MM.1S (cell line): Measurements from ENCODE around the gene MAGI2.

Experiments
- DNase-seq: peaks from one replicate; pipeline ENCODE4 v3.0.0-alpha.2; 2015
- H2AFZ ChIP-seq: fragments of 300-600 bp; sonication (generic); 2 replicates; pipeline ENCODE4 v1.6.0; 2016; ENCODE audit warnings: antibody characterized with exemption, low read length
- H3F3A ChIP-seq: fragments of 300-600 bp; sonication (generic); 2 replicates; pipeline ENCODE4 v1.6.1; 2016; ENCODE audit warnings: mild to moderate bottlenecking, antibody characterized with exemption, low read length, moderate library complexity, mixed read lengths; ENCODE audit not compliant: insufficient read depth
- H3K27ac ChIP-seq: fragments of 300-600 bp; sonication (generic); 2 replicates; pipeline ENCODE4 v1.5.1; 2016; ENCODE audit warnings: mild to moderate bottlenecking, low read length
- H3K27me3 ChIP-seq: fragments of 300-600 bp; sonication (generic); replicated peaks from 2 replicates; pipeline ENCODE4 v1.6.0; 2016; ENCODE audit warnings: low read length; ENCODE audit not compliant: insufficient read depth
- H3K36me3 ChIP-seq: fragments of 300-600 bp; sonication (generic); replicated peaks from 2 replicates; pipeline ENCODE4 v1.6.1; 2016; ENCODE audit warnings: mild to moderate bottlenecking, low read length, mixed read lengths; ENCODE audit not compliant: insufficient read depth
- H3K4me1 ChIP-seq: fragments of 300-600 bp; sonication (generic); 2 replicates; pipeline ENCODE4 v1.6.1; 2016; ENCODE audit warnings: low read length, mixed read lengths
- H3K4me2 ChIP-seq: fragments of 300-600 bp; sonication (generic); 2 replicates; pipeline ENCODE4 v1.6.0; 2016; ENCODE audit warnings: low read depth, low read length
- H3K4me3 ChIP-seq: fragments of 300-600 bp; sonication (generic); 2 replicates; pipeline ENCODE4 v1.5.1; 2016; ENCODE audit warnings: low read length, mixed read lengths
- H3K79me2 ChIP-seq: fragments of 300-600 bp; sonication (generic); 2 replicates; pipeline ENCODE4 v1.6.1; 2016; ENCODE audit warnings: mixed run types, low read length, mixed read lengths
- H3K9ac ChIP-seq: fragments of 300-600 bp; sonication (generic); 2 replicates; pipeline ENCODE4 v1.6.1; 2016; ENCODE audit warnings: low read length, mixed read lengths
- H3K9me2 ChIP-seq: fragments of 300-600 bp; sonication (generic); replicated peaks from 2 replicates; pipeline ENCODE4 v1.6.1; 2016; ENCODE audit warnings: mild to moderate bottlenecking, low read length, mixed read lengths; ENCODE audit not compliant: insufficient read depth
- H3K9me3 ChIP-seq: fragments of 300-600 bp; sonication (generic); replicated peaks from 2 replicates; pipeline ENCODE4 v1.6.1; 2016; ENCODE audit warnings: mild to moderate bottlenecking, low read length, mixed read lengths; ENCODE audit not compliant: insufficient read depth
- H4K20me1 ChIP-seq: fragments of 300-600 bp; sonication (generic); 2 replicates; pipeline ENCODE4 v1.6.1; 2016; ENCODE audit warnings: mild to moderate bottlenecking, low read length, moderate library complexity, mixed read lengths; ENCODE audit not compliant: insufficient read depth
- EZH2 ChIP-seq: fragments of 300-600 bp; sonication (generic); optimal IDR thresholded peaks from 2 replicates; pipeline ENCODE3; 2017; ENCODE audit warnings: low read depth, mild to moderate bottlenecking, antibody characterized with exemption, low read length, mixed read lengths
- EZH2phosphoT487 ChIP-seq: fragments of 300-600 bp; sonication (generic); IDR thresholded peaks from 2 replicates; pipeline ENCODE4 v1.6.1; 2018; ENCODE audit warnings: antibody characterized with exemption, low read length
- TF ChIP-seq, protein P1 (sequence below): fragments of 300-600 bp; sonication (generic); IDR thresholded peaks from 2 replicates; pipeline ENCODE4 v1.5.1; 2016; ENCODE audit warnings: antibody characterized with exemption, low read length, mixed read lengths

The MAGI2 gene

GRCh38 chr7:77982926-77983550, 1470.4 kb downstream of the MAGI2 start:
- no peaks in the 10 kb centered on the region for H4K20me1 ChIP-seq
- H3K4me3 ChIP-seq, result no peak overlapping the region
- no peaks in the 10 kb centered on the region for H3K9me3 ChIP-seq
- no peak overlapping the region for H3K27ac ChIP-seq
- H3K27me3 ChIP-seq, result no peaks in the 10 kb centered on the region
- H3K4me2 ChIP-seq, result no peak overlapping the region
- H3K9me2 ChIP-seq, result no peaks in the 10 kb centered on the region
- H3F3A ChIP-seq, result no peaks in the 10 kb centered on the region
- no peak overlapping the region for H3K9ac ChIP-seq
- TF ChIP-seq EZH2phosphoT487 (no peak), EZH2 (no peak)
- TF ChIP-seq, protein P1, sequence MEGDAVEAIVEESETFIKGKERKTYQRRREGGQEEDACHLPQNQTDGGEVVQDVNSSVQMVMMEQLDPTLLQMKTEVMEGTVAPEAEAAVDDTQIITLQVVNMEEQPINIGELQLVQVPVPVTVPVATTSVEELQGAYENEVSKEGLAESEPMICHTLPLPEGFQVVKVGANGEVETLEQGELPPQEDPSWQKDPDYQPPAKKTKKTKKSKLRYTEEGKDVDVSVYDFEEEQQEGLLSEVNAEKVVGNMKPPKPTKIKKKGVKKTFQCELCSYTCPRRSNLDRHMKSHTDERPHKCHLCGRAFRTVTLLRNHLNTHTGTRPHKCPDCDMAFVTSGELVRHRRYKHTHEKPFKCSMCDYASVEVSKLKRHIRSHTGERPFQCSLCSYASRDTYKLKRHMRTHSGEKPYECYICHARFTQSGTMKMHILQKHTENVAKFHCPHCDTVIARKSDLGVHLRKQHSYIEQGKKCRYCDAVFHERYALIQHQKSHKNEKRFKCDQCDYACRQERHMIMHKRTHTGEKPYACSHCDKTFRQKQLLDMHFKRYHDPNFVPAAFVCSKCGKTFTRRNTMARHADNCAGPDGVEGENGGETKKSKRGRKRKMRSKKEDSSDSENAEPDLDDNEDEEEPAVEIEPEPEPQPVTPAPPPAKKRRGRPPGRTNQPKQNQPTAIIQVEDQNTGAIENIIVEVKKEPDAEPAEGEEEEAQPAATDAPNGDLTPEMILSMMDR, result no peak
- DNase-seq, result no peak
- no peaks in the 10 kb centered on the region for H3K4me1 ChIP-seq
- H3K36me3 ChIP-seq, result no peaks in the 10 kb centered on the region
- H2AFZ ChIP-seq, result no peak overlapping the region
- no peaks in the 10 kb centered on the region for H3K79me2 ChIP-seq

- H3K27me3 ChIP-seq, result no peaks in the 10 kb centered on the region
- TF ChIP-seq, protein P1, result no peak
- no peak for TF ChIP-seq EZH2phosphoT487
- TF ChIP-seq EZH2, result no peak
Measured at GRCh38 chr7:77980087-77980713, 1473.3 kb downstream of the MAGI2 start.

DNA sequence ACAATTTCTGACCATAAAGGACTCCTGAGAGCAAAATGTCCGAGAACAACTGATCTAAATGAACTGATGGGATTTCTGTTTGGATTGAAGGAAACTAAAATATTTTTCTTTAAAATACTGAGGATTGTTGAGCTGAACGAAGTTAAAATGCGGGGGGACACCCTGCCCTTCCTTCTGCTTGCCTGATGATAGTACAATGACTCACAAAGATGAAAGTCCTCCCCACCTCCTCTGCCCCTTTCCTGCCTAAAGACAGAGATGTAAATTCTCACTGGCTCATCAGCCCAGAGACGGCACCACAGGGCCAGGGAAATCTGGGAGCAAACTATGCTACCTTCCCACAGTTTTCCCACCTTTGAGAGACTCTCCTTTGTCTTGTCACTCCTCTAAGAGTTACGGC, 1474.2 kb downstream of the MAGI2 start:
- H3K9ac ChIP-seq, result no peak overlapping the region
- H2AFZ ChIP-seq, result no peak overlapping the region
- H3K4me2 ChIP-seq, result no peak overlapping the region

More at GRCh38 chr7:77980087-77980713, 1473.3 kb downstream of the MAGI2 start:
- Histone ChIP-seq H3K79me2 (no peaks in the 10 kb centered on the region), H3F3A (no peaks in the 10 kb centered on the region), H3K4me2 (no peak overlapping the region), H3K4me3 (no peak overlapping the region), H4K20me1 (no peaks in the 10 kb centered on the region), H3K9me3 (no peaks in the 10 kb centered on the region), H3K27ac (no peak overlapping the region), H2AFZ (no peak overlapping the region), H3K4me1 (no peaks in the 10 kb centered on the region), H3K36me3 (no peaks in the 10 kb centered on the region), H3K9me2 (no peaks in the 10 kb centered on the region), H3K9ac (no peak overlapping the region)
- DNase-seq, result no peak

More for the DNA sequence above, 1474.2 kb downstream of the MAGI2 start:
- no peak for TF ChIP-seq EZH2phosphoT487
- TF ChIP-seq EZH2, result no peak
- TF ChIP-seq, protein P1, result no peak
- Histone ChIP-seq H3K4me1 (no peaks in the 10 kb centered on the region), H3K9me3 (no peaks in the 10 kb centered on the region), H3K4me3 (no peak overlapping the region), H3K9me2 (no peaks in the 10 kb centered on the region), H4K20me1 (no peaks in the 10 kb centered on the region), H3K79me2 (no peaks in the 10 kb centered on the region), H3K27ac (no peak overlapping the region), H3K27me3 (no peaks in the 10 kb centered on the region), H3K36me3 (no peaks in the 10 kb centered on the region), H3F3A (no peaks in the 10 kb centered on the region)
- DNase-seq, result no peak
